GM12875 (cell line): ENCODE results near the gene CCDC172.
A peak's percentile ranks its signal among the peaks of the same experiment; 100 is the strongest.

Source experiments
- H3K4me3 ChIP-seq: one replicate; pipeline ENCODE4 v1.5.1; 2011; ENCODE audit warnings: low read depth, low read length, control low read depth
- TF ChIP-seq, protein P1 (sequence below): IDR thresholded peaks from 2 replicates; pipeline ENCODE4 v1.5.1; 2011; ENCODE audit warnings: low read depth, mild to moderate bottlenecking, control low read depth, inconsistent platforms, low read length, moderate library complexity, borderline replicate concordance; ENCODE audit not compliant: insufficient read depth

The CCDC172 gene, protein sequence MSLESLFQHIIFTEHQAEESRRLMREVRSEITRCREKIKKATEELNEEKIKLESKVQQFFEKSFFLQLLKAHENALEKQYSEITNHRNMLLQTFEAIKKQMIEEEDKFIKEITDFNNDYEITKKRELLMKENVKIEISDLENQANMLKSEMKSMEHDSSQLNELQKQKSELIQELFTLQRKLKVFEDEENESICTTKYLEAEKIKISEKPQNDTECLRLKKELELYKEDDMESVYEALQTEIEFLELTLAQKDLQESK

DNA sequence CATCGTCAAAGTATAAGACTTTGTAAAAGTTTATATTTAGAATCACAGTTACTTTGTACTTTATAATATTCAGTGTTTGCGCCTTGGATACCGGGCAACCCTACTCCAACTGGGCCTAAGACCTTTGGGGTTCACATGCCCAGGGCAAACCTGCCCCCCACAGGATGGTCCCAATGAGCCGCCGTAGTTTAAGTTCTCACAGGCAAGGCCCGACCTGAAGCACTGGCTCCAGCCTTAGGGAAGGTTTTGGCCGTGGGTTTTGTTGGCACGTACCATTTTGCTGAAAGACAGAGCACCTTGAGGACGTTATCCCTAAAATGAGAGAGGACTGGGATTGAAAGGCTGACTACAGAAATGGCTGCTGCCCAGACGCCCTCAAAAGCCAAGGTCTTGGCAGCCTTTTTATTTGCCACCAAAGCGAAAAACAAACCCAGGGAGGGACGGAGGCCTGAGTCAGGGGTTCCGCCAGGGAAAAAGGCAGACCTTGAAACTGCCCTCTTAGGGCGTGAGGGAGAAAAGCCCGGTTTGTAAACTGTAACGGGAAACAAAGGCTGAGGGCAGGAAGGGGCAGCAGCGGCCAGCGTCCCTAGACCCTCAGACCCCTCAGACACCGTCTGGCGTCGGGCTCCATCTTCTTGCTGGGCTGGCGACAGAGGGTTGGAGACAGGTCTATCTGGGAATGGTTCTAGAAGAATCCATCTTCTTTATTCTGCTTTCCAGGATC, at the start of gene CCDC172:
Gene CCDC172 (plus strand): TSS at position 222 of the 724 bp plus-strand sequence. CDS start 564 bp downstream, outside the sequence.
- no peak within 1 kb of the TSS for H3K4me3 ChIP-seq
- TF ChIP-seq, protein P1, sequence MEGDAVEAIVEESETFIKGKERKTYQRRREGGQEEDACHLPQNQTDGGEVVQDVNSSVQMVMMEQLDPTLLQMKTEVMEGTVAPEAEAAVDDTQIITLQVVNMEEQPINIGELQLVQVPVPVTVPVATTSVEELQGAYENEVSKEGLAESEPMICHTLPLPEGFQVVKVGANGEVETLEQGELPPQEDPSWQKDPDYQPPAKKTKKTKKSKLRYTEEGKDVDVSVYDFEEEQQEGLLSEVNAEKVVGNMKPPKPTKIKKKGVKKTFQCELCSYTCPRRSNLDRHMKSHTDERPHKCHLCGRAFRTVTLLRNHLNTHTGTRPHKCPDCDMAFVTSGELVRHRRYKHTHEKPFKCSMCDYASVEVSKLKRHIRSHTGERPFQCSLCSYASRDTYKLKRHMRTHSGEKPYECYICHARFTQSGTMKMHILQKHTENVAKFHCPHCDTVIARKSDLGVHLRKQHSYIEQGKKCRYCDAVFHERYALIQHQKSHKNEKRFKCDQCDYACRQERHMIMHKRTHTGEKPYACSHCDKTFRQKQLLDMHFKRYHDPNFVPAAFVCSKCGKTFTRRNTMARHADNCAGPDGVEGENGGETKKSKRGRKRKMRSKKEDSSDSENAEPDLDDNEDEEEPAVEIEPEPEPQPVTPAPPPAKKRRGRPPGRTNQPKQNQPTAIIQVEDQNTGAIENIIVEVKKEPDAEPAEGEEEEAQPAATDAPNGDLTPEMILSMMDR: no peak

DNA sequence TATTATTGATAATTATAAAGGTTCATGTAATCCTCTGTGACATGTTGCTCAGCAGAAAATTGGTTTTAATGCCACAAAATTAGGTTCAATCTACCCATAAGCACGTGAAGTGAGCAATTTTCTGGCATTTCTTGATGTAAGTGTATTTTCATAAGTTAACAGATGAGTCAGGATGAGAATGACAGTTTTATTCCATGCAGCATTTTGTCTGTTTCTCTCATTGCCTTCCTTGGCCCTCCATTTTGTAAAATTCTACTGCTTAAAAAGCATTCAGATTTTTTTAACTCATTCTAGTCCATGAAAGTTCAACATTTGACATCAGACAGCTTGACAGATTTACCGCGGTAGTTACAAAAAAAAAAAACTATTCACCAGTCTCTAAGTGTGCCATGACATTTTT, 47.3 kb upstream of the CCDC172 start:
- H3K4me3 ChIP-seq: no peak overlapping the region
- TF ChIP-seq, protein P1: no peak

DNA sequence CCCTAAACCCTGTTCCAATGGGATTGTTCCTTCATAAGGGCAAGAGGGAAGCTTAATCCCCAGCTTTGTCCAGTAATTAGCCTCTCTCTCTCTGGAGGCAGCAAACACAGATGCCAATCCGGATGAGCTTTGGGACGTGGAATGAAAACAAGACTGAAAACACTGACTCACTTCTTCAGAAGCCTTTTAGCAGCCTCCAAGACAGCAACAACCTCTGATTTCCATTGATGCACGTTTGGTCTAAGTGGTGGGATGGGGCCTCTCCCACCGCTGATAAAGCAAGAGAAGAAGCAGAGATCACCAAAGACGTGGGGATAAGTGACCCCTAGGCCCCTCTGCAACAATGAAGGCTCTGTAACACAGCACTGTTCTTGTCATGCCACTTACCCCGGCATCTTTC, 45.4 kb upstream of the CCDC172 start:
- TF ChIP-seq, protein P1: no peak
- H3K4me3 ChIP-seq: no peak overlapping the region

DNA sequence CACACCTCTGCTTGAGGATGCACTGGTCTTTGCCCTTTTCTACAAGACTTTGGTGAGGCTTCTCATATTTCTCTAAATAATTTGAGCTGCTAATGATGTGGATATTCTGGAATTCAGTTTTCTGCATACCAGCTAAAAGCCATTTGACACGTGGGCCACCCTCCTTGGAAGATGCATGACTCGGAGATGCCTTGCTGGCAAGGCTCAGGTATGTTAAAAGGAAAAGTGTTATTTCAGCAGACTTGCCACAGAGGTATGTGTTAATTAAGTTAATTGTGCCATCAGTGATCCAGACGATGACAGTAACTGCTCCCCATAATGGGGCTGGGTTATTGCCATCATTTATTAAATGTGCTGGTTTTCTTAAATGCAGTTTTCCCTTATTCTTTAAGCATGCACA, 42.5 kb upstream of the CCDC172 start:
- TF ChIP-seq, protein P1: no peak
- H3K4me3 ChIP-seq: no peak overlapping the region

DNA sequence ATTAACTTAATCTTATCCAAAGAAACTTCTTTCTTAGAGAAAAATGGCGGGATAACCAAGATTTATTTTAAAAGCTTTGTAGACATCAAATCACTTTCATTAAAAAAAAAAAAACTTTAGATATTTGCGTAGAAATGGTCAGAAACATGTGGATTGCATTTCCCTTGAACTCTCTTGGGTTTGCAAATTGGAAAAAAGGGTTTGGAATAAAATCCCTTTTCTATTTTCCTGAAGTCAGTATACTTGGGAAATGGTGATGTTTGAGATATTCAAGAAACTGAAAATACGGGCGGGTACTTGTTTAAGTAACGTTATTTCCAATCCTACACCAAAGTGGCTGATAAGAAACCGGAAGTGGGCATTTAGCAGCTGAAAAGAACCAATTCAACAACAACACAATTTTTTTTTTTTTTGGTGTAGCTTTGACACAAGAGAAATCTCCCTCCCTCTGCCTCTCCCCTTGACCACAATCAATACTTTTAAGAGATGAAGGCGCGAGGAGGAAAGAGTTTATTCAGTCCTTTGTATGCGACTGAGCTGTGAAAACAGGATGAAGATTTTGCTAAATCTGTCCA, 37.5 kb upstream of the CCDC172 start:
- no peak overlapping the region for H3K4me3 ChIP-seq
- TF ChIP-seq, protein P1: no peak

DNA sequence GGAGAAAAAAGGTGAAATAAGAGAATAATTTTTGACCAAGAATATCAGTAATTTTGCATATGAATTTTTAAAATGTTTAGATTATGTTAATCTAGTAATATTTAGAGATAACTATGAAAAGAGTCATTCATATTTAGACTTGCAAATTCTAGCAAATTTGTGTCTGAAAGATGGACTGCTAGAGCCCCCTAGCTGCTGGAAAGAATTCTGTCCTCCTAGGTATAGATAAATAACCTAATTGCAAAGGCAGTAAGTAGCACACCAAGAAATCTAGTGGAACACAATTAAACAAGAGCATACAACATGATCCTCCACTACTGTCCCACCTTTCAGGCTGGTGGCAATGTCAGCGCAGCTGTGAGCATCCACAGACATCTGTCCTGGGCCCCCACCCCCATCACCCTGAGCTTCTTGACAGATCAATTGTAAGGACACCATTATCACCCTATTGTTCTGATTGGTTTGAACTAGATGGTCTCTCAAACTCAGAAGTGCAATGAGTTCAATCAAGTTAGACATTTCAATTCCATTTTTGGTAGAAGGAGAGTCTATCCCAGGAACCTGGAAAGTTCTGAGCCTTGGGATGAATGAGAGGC, 36.2 kb upstream of the CCDC172 start:
- H3K4me3 ChIP-seq: no peak overlapping the region
- TF ChIP-seq, protein P1: peak; percentile 31; the same call in 1 of the 2 replicates

DNA sequence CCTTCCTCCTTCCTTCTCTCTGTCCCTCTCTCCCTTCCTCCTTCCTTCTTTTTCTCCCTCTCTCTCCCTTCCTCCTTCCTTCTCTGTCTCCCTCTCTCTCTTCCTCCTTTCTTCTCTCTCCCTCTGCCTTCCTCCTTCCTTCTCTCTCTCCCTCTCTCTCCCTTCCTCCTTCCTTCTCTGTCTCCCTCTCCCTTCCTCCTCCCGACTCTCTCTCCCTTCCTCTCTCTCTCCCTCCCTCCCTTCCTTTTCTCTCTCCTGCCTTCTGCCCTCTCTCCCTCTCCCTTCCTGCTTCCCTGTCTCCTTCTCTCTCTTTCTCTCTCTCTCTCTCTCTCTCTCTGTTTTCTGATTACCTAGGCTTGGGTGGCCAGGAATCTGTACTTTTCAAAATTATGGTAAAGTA, 34.6 kb upstream of the CCDC172 start:
- TF ChIP-seq, protein P1: no peak
- H3K4me3 ChIP-seq: no peak overlapping the region
